ENCODE data around the gene HP. TPM values are rescaled to one million over a fixed set of nuclear protein-coding genes. Genes with fewer than 3 reads are reported as not detected.
"Not testable (repeated sequence)": the region's sequence is repeated elsewhere in the genome, so short reads cannot be mapped to it uniquely, and the experiment has no call there.

HP gene
- total and polyA plus RNA-seq, 2 donors = 5.3 to 16.9 TPM

GRCh38 chr16:72051818-72052217 is 2.5 kb upstream of the HP start:
- Histone ChIP-seq H3K4me3 (ENCODE audit: low read length in 2 of 2) (no peak overlapping the region), H3K9me3 (ENCODE audit: control insufficient read depth in 2 of 2, insufficient read depth in 1 of 2, low read length in 1 of 2) (peaks cover 0 to 3% of the 10 kb centered on the region in 2 donors), H3K27ac (ENCODE audit: low read depth in 1 of 2, low read length in 1 of 2) (no peak overlapping the region), H3K4me1 (ENCODE audit: control insufficient read depth in 2 of 2, insufficient read depth in 2 of 2, low read length in 2 of 2) (no peaks in the 10 kb centered on the region), H3K36me3 (ENCODE audit: control insufficient read depth in 2 of 2, insufficient read depth in 2 of 2, low read length in 1 of 2) (no peaks in the 10 kb centered on the region), H3K27me3 (ENCODE audit: control insufficient read depth in 2 of 2, insufficient read depth in 1 of 2, low read length in 1 of 2) (no peaks in the 10 kb centered on the region)
- no peak for DNase-seq (ENCODE audit: low read depth in 6 of 9, low spot score in 9 of 9)
- 73% methylated on average over 2 of the region's 2 CpGs for WGBS

GRCh38 chr16:72055911-72056310 is 1.6 kb downstream of the HP start:
- no peaks in the 10 kb centered on the region for H3K27me3 ChIP-seq (ENCODE audit: control insufficient read depth in 2 of 2, insufficient read depth in 1 of 2, low read length in 1 of 2)
- no peak for DNase-seq (ENCODE audit: low read depth in 6 of 9, low spot score in 9 of 9)
- WGBS = 94% methylated on average over 4 of the region's 4 CpGs
- H3K36me3 ChIP-seq (ENCODE audit: control insufficient read depth in 2 of 2, insufficient read depth in 2 of 2, low read length in 1 of 2) = no peaks in the 10 kb centered on the region
- H3K27ac ChIP-seq (ENCODE audit: low read depth in 1 of 2, low read length in 1 of 2) = no peak overlapping the region
- no peaks in the 10 kb centered on the region for H3K9me3 ChIP-seq (ENCODE audit: control insufficient read depth in 2 of 2, insufficient read depth in 1 of 2, low read length in 1 of 2)
- H3K4me3 ChIP-seq (ENCODE audit: low read length in 2 of 2) = no peak overlapping the region
- no peaks in the 10 kb centered on the region for H3K4me1 ChIP-seq (ENCODE audit: control insufficient read depth in 2 of 2, insufficient read depth in 2 of 2, low read length in 2 of 2)

DNA sequence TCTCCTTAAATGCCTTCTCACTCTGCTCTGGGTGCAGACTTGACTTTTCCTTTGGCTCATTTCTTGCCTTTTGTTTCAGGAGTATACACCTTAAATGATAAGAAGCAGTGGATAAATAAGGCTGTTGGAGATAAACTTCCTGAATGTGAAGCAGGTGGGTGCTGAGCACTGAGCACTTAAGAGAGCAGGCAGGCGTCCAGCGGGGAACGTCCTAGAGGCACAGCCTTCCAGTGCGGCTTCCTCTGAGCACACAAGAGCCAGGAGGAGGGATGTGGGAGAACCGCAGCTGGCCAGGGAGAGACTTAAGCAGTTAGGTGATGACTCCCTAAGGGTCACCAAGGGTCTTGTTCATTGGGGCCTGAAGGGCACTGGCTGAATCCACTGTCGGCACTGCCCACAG is 3.0 kb downstream of the HP start:
- not testable (repeated sequence) for H3K9me3 ChIP-seq (ENCODE audit: control insufficient read depth in 2 of 2, insufficient read depth in 1 of 2, low read length in 1 of 2); H3K36me3 ChIP-seq (ENCODE audit: control insufficient read depth in 2 of 2, insufficient read depth in 2 of 2, low read length in 1 of 2); H3K27me3 ChIP-seq (ENCODE audit: control insufficient read depth in 2 of 2, insufficient read depth in 1 of 2, low read length in 1 of 2); DNase-seq (ENCODE audit: low read depth in 6 of 9, low spot score in 9 of 9); H3K4me1 ChIP-seq (ENCODE audit: control insufficient read depth in 2 of 2, insufficient read depth in 2 of 2, low read length in 2 of 2); H3K4me3 ChIP-seq (ENCODE audit: low read length in 2 of 2); H3K27ac ChIP-seq (ENCODE audit: low read depth in 1 of 2, low read length in 1 of 2)
- no CpG with 5 or more reads among the region's 6 CpGs for WGBS

GRCh38 chr16:72059060-72059459 is 4.8 kb downstream of the HP start:
- H3K27ac ChIP-seq (ENCODE audit: low read depth in 1 of 2, low read length in 1 of 2); H3K27me3 ChIP-seq (ENCODE audit: control insufficient read depth in 2 of 2, insufficient read depth in 1 of 2, low read length in 1 of 2); H3K36me3 ChIP-seq (ENCODE audit: control insufficient read depth in 2 of 2, insufficient read depth in 2 of 2, low read length in 1 of 2); H3K4me3 ChIP-seq (ENCODE audit: low read length in 2 of 2); DNase-seq (ENCODE audit: low read depth in 6 of 9, low spot score in 9 of 9); H3K9me3 ChIP-seq (ENCODE audit: control insufficient read depth in 2 of 2, insufficient read depth in 1 of 2, low read length in 1 of 2); H3K4me1 ChIP-seq (ENCODE audit: control insufficient read depth in 2 of 2, insufficient read depth in 2 of 2, low read length in 2 of 2): not testable (repeated sequence)
- 95% methylated on average over 7 of the region's 7 CpGs for WGBS

DNA sequence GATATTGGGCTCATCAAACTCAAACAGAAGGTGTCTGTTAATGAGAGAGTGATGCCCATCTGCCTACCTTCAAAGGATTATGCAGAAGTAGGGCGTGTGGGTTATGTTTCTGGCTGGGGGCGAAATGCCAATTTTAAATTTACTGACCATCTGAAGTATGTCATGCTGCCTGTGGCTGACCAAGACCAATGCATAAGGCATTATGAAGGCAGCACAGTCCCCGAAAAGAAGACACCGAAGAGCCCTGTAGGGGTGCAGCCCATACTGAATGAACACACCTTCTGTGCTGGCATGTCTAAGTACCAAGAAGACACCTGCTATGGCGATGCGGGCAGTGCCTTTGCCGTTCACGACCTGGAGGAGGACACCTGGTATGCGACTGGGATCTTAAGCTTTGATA is 6.1 kb downstream of the HP start:
- 96% methylated on average over 9 of the region's 9 CpGs for WGBS
- Histone ChIP-seq H3K36me3 (ENCODE audit: control insufficient read depth in 2 of 2, insufficient read depth in 2 of 2, low read length in 1 of 2) (peaks cover 0 to 3% of the 10 kb centered on the region in 2 donors), H3K9me3 (ENCODE audit: control insufficient read depth in 2 of 2, insufficient read depth in 1 of 2, low read length in 1 of 2) (no peaks in the 10 kb centered on the region), H3K4me3 (ENCODE audit: low read length in 2 of 2) (no peak overlapping the region), H3K4me1 (ENCODE audit: control insufficient read depth in 2 of 2, insufficient read depth in 2 of 2, low read length in 2 of 2) (no peaks in the 10 kb centered on the region), H3K27ac (ENCODE audit: low read depth in 1 of 2, low read length in 1 of 2) (no peak overlapping the region), H3K27me3 (ENCODE audit: control insufficient read depth in 2 of 2, insufficient read depth in 1 of 2, low read length in 1 of 2) (no peaks in the 10 kb centered on the region)
- no peak for DNase-seq (ENCODE audit: low read depth in 6 of 9, low spot score in 9 of 9)

- no peaks in the 10 kb centered on the region for H3K9me3 ChIP-seq (ENCODE audit: control insufficient read depth in 2 of 2, insufficient read depth in 1 of 2, low read length in 1 of 2)
- no peak for DNase-seq (ENCODE audit: low read depth in 6 of 9, low spot score in 9 of 9)
- no peaks in the 10 kb centered on the region for H3K27me3 ChIP-seq (ENCODE audit: control insufficient read depth in 2 of 2, insufficient read depth in 1 of 2, low read length in 1 of 2)
- no peak overlapping the region for H3K4me3 ChIP-seq (ENCODE audit: low read length in 2 of 2)
- peaks cover 0 to 3% of the 10 kb centered on the region in 2 donors for H3K36me3 ChIP-seq (ENCODE audit: control insufficient read depth in 2 of 2, insufficient read depth in 2 of 2, low read length in 1 of 2)
- no peaks in the 10 kb centered on the region for H3K4me1 ChIP-seq (ENCODE audit: control insufficient read depth in 2 of 2, insufficient read depth in 2 of 2, low read length in 2 of 2)
- H3K27ac ChIP-seq (ENCODE audit: low read depth in 1 of 2, low read length in 1 of 2) = no peak overlapping the region
- 97% methylated on average over 1 of the region's 1 CpG for WGBS
Measured at GRCh38 chr16:72061564-72061963, 7.3 kb downstream of the HP start.

DNA sequence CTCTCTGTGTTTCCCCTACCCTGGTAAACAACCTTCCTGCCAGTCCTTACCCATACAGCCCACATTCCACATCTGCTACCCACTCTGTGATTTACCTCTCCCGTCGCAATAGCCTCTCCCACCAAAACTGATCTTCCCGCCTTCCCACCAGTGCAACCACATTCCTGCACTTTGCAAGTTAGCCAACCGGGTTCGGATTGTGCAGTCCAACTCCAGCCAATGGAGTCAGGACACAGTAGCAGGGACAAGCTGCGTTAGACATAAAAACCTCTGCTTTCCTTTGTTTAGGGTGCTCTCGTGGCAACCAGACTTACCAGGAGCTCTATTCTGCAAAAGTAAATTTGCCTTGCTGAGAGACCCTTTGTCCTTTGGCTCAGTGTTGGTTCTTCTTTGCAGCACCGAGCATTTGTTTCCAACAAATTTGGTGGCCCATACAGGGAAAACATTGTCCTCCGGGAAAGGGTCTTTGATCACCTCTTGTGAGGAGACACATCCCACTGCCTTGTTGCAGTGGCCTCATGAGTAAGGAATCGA is 10.1 kb downstream of the HP start:
- Histone ChIP-seq H3K4me3 (ENCODE audit: low read length in 2 of 2) (no peak overlapping the region), H3K9me3 (ENCODE audit: control insufficient read depth in 2 of 2, insufficient read depth in 1 of 2, low read length in 1 of 2) (no peaks in the 10 kb centered on the region), H3K27me3 (ENCODE audit: control insufficient read depth in 2 of 2, insufficient read depth in 1 of 2, low read length in 1 of 2) (no peaks in the 10 kb centered on the region), H3K36me3 (ENCODE audit: control insufficient read depth in 2 of 2, insufficient read depth in 2 of 2, low read length in 1 of 2) (peaks cover 0 to 3% of the 10 kb centered on the region in 2 donors), H3K4me1 (ENCODE audit: control insufficient read depth in 2 of 2, insufficient read depth in 2 of 2, low read length in 2 of 2) (no peaks in the 10 kb centered on the region), H3K27ac (ENCODE audit: low read depth in 1 of 2, low read length in 1 of 2) (no peak overlapping the region)
- WGBS = 98% methylated on average over 10 of the region's 10 CpGs
- no peak for DNase-seq (ENCODE audit: low read depth in 6 of 9, low spot score in 9 of 9)

DNA sequence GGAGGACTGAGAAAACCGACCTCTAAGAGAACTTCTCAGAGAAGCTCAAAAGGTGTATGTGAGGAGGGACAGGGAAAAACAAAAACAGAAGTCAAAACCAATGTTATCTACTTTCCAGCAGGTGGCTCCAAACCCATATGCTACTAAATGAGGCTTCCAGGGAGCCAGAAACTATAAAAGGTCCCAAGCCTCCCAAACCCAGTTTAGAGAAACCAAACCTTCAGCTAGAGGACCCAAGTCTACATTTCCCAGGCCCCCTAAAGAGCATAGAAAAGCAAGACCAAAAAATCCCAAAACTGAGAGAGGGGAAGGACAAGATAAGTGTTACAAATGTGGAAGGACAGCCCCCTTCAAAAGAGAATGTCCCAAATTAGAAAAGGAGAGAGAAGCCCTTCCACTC is 12.4 kb downstream of the HP start:
- 18% methylated on average over 1 of the region's 1 CpG for WGBS
- Histone ChIP-seq H3K27me3 (ENCODE audit: control insufficient read depth in 2 of 2, insufficient read depth in 1 of 2, low read length in 1 of 2) (no peaks in the 10 kb centered on the region), H3K4me3 (ENCODE audit: low read length in 2 of 2) (no peak overlapping the region), H3K27ac (ENCODE audit: low read depth in 1 of 2, low read length in 1 of 2) (no peak overlapping the region), H3K9me3 (ENCODE audit: control insufficient read depth in 2 of 2, insufficient read depth in 1 of 2, low read length in 1 of 2) (no peaks in the 10 kb centered on the region), H3K4me1 (ENCODE audit: control insufficient read depth in 2 of 2, insufficient read depth in 2 of 2, low read length in 2 of 2) (no peaks in the 10 kb centered on the region), H3K36me3 (ENCODE audit: control insufficient read depth in 2 of 2, insufficient read depth in 2 of 2, low read length in 1 of 2) (peaks cover 0 to 3% of the 10 kb centered on the region in 2 donors)
- peak in 6 of 9 donors; percentile 2 to 37 (median 26) for DNase-seq (ENCODE audit: low read depth in 6 of 9, low spot score in 9 of 9)

DNA sequence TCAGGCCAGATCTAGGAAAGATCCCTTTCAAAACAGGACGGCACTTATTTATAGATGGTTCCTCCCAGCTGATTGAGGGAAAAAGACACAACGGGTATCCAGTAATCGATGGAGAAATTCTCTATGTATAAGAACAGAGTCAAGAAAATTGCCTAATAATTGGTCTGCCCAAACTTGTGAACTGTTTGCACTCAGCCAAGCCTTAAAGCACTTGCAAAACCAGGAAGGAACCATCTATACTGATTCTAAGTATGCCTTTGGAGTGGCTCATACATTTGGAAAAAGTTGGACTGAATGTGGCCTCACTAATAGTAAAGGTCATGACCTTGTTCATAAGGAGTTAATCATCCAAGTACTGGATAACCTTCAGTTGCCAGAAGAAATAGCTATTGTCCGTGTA is 14.6 kb downstream of the HP start:
- H3K27ac ChIP-seq (ENCODE audit: low read depth in 1 of 2, low read length in 1 of 2) = no peak overlapping the region
- H3K9me3 ChIP-seq (ENCODE audit: control insufficient read depth in 2 of 2, insufficient read depth in 1 of 2, low read length in 1 of 2) = no peaks in the 10 kb centered on the region
- peaks cover 0 to 3% of the 10 kb centered on the region in 2 donors for H3K36me3 ChIP-seq (ENCODE audit: control insufficient read depth in 2 of 2, insufficient read depth in 2 of 2, low read length in 1 of 2)
- H3K27me3 ChIP-seq (ENCODE audit: control insufficient read depth in 2 of 2, insufficient read depth in 1 of 2, low read length in 1 of 2) = no peaks in the 10 kb centered on the region
- H3K4me3 ChIP-seq (ENCODE audit: low read length in 2 of 2) = no peak overlapping the region
- WGBS = 95% methylated on average over 4 of the region's 4 CpGs
- H3K4me1 ChIP-seq (ENCODE audit: control insufficient read depth in 2 of 2, insufficient read depth in 2 of 2, low read length in 2 of 2) = no peaks in the 10 kb centered on the region
- DNase-seq (ENCODE audit: low read depth in 6 of 9, low spot score in 9 of 9) = no peak
